HEK293 (cell line): ENCODE measurements around the gene KRTAP12-3.

Source experiments
- CTCF ChIP-seq: fragments of 450-650 bp; formaldehyde crosslinking; IDR thresholded peaks from 2 replicates; pipeline ENCODE4 v1.5.1; 2016; ENCODE audit warnings: missing biosample characterization, missing genetic modification characterization
- GLIS2 ChIP-seq: fragments of 450-650 bp; formaldehyde crosslinking; IDR thresholded peaks from 2 replicates; pipeline ENCODE4 v1.5.1; 2016; ENCODE audit warnings: missing biosample characterization, missing genetic modification characterization
- INSM2 ChIP-seq: fragments of 450-650 bp; formaldehyde crosslinking; IDR thresholded peaks from 2 replicates; pipeline ENCODE4 v1.5.1; 2016; ENCODE audit warnings: missing biosample characterization, missing genetic modification characterization
- PATZ1 ChIP-seq: fragments of 450-650 bp; formaldehyde crosslinking; IDR thresholded peaks from 2 replicates; pipeline ENCODE4 v1.5.1; 2016; ENCODE audit warnings: missing biosample characterization, missing genetic modification characterization
- PBX3 ChIP-seq: sonication (generic); formaldehyde crosslinking; IDR thresholded peaks from 2 replicates; pipeline ENCODE4 v1.8.1; 2022; ENCODE audit warnings: mild to moderate bottlenecking, moderate library complexity, missing genetic modification reagents
- SP2 ChIP-seq: fragments of 450-650 bp; formaldehyde crosslinking; IDR thresholded peaks from 2 replicates; pipeline ENCODE4 v1.5.1; 2016; ENCODE audit warnings: missing biosample characterization, missing genetic modification characterization
- ZBTB26 ChIP-seq: fragments of 450-650 bp; formaldehyde crosslinking; optimal IDR thresholded peaks from 2 replicates; pipeline ENCODE3; 2016; ENCODE audit warnings: missing biosample characterization, mild to moderate bottlenecking, missing genetic modification characterization
- ZBTB7A ChIP-seq: fragments of 450-650 bp; formaldehyde crosslinking; IDR thresholded peaks from 2 replicates; pipeline ENCODE4 v1.5.1; 2016; ENCODE audit warnings: low read depth, missing biosample characterization, missing genetic modification characterization
- ZNF121 ChIP-seq: fragments of 450-650 bp; formaldehyde crosslinking; IDR thresholded peaks from 2 replicates; pipeline ENCODE4 v1.5.1; 2016; ENCODE audit warnings: missing biosample characterization, missing genetic modification characterization
- ZNF157 ChIP-seq: fragments of 450-650 bp; formaldehyde crosslinking; IDR thresholded peaks from 2 replicates; pipeline ENCODE4 v1.5.1; 2016; ENCODE audit warnings: missing biosample characterization, missing genetic modification characterization
- ZNF292 ChIP-seq: fragments of 450-650 bp; formaldehyde crosslinking; IDR thresholded peaks from 2 replicates; pipeline ENCODE4 v1.5.1; 2016; ENCODE audit warnings: low read depth, missing biosample characterization, missing genetic modification characterization, borderline replicate concordance
- ZNF394 ChIP-seq: fragments of 450-650 bp; formaldehyde crosslinking; IDR thresholded peaks from 2 replicates; pipeline ENCODE4 v1.5.1; 2016; ENCODE audit warnings: missing biosample characterization, missing genetic modification characterization, mild to moderate bottlenecking, moderate library complexity, borderline replicate concordance
- ZNF501 ChIP-seq: fragments of 450-650 bp; formaldehyde crosslinking; IDR thresholded peaks from 2 replicates; pipeline ENCODE4 v1.5.1; 2016; ENCODE audit warnings: missing biosample characterization, missing genetic modification characterization

GRCh38 chr21:44695184-44695583 is 37.5 kb downstream of the KRTAP12-3 start:
- no peak for TF ChIP-seq CTCF (tag by site-specific recombination)
- no peak for TF ChIP-seq ZNF157 (tag by site-specific recombination)
- no peak for TF ChIP-seq PBX3 (CRISPR knock-in tag)
- TF ChIP-seq GLIS2 (tag by site-specific recombination) = no peak
- no peak for TF ChIP-seq INSM2
- no peak for TF ChIP-seq ZBTB26 (tag by site-specific recombination)
- no peak for TF ChIP-seq ZNF121 (tag by site-specific recombination)
- TF ChIP-seq PATZ1 = no peak
- no peak for TF ChIP-seq ZNF501 (tag by site-specific recombination)
- no peak for TF ChIP-seq ZBTB7A
- no peak for TF ChIP-seq ZNF292 (tag by site-specific recombination)
- no peak for TF ChIP-seq ZNF394 (tag by site-specific recombination)
- TF ChIP-seq SP2 (tag by site-specific recombination) = no peak
